WTC11 (cell line): Measurements from ENCODE around the gene DHRS9. TPM values are rescaled to one million over a fixed set of nuclear protein-coding genes. Genes with fewer than 3 reads are reported as not detected.

Experiments
- ATAC-seq: fragments of 200-7000 bp; cut with Tn5 transposase; 2 replicates; pipeline ENCODE4 v1.10.0; 2021; ENCODE audit warnings: mild to moderate bottlenecking, moderate library complexity
- CTCF ChIA-PET: fragments of 300-600 bp; sonication (Branson Sonifier 250); formaldehyde crosslinking; loops from one replicate; lab custom pipeline; 2021; ENCODE audit warnings: antibody characterized with exemption; lab: Charles Lee
- POLR2A ChIA-PET: fragments of 350-600 bp; sonication (Branson Sonifier 250); formaldehyde crosslinking; loops from one replicate; lab custom pipeline; 2021; ENCODE audit warnings: antibody characterized with exemption; lab: Charles Lee
- DNase-seq: peaks from one replicate; pipeline ENCODE4 v3.0.0; 2021; ENCODE audit warnings: low spot score
- H3K27ac Mint-ChIP-seq: 2 replicates; pipeline ENCODE4 v1.8.0; 2021; ENCODE audit warnings: mixed read lengths
- H3K27me3 Mint-ChIP-seq: 2 replicates; pipeline ENCODE4 v1.8.0; 2021; ENCODE audit warnings: low read depth, mild to moderate bottlenecking, moderate library complexity, mixed read lengths
- H3K36me3 Mint-ChIP-seq: 2 replicates; pipeline ENCODE4 v1.8.0; 2021; ENCODE audit warnings: mixed read lengths
- H3K4me1 Mint-ChIP-seq: 2 replicates; pipeline ENCODE4 v1.8.0; 2022; ENCODE audit warnings: mixed read lengths
- H3K4me3 Mint-ChIP-seq: 2 replicates; pipeline ENCODE4 v1.8.0; 2021; ENCODE audit warnings: mild to moderate bottlenecking, moderate library complexity, mixed read lengths
- H3K9me3 Mint-ChIP-seq: 2 replicates; pipeline ENCODE4 v1.8.0; 2021; ENCODE audit warnings: mixed read lengths
- ATF3 ChIP-seq: sonication (generic); formaldehyde crosslinking; conservative IDR thresholded peaks from 2 replicates; pipeline ENCODE4 v1.8.1; 2022; ENCODE audit warnings: mild to moderate bottlenecking, missing genetic modification reagents
- CDX4 ChIP-seq: fragments of 250-450 bp; sonication (Bioruptor Pico); IDR thresholded peaks from 2 replicates; pipeline ENCODE4 v1.9.0; 2021; ENCODE audit warnings: moderate library complexity, mild to moderate bottlenecking, inconsistent platforms, borderline replicate concordance
- ETV6 ChIP-seq: sonication (generic); formaldehyde crosslinking; IDR thresholded peaks from 2 replicates; pipeline ENCODE4 v1.8.1; 2022; ENCODE audit warnings: mild to moderate bottlenecking, missing genetic modification reagents
- FOXJ3 ChIP-seq: sonication (generic); formaldehyde crosslinking; IDR thresholded peaks from 2 replicates; pipeline ENCODE4 v1.9.0; 2021; ENCODE audit warnings: missing genetic modification reagents, mild to moderate bottlenecking, borderline replicate concordance
- HMGA2 ChIP-seq: fragments of 250-450 bp; sonication (Bioruptor Pico); IDR thresholded peaks from 2 replicates; pipeline ENCODE4 v1.4.0; 2021; ENCODE audit warnings: mild to moderate bottlenecking, moderate library complexity
- IRF2 ChIP-seq: sonication (generic); formaldehyde crosslinking; IDR thresholded peaks from 2 replicates; pipeline ENCODE4 v1.8.0; 2022; ENCODE audit warnings: low read depth, missing genetic modification reagents, borderline replicate concordance
- NFATC4 ChIP-seq: fragments of 250-450 bp; sonication (Bioruptor Pico); IDR thresholded peaks from 2 replicates; pipeline ENCODE4 v1.9.0; 2021; ENCODE audit warnings: mild to moderate bottlenecking
- NR3C1 ChIP-seq: sonication (generic); formaldehyde crosslinking; conservative IDR thresholded peaks from 2 replicates; pipeline ENCODE4 v1.8.1; 2023; ENCODE audit warnings: low read depth, mild to moderate bottlenecking, missing genetic modification reagents
- PRDM15 ChIP-seq: sonication (generic); formaldehyde crosslinking; IDR thresholded peaks from 2 replicates; pipeline ENCODE4 v1.8.0; 2022; ENCODE audit warnings: missing genetic modification reagents
- PREB ChIP-seq: sonication (generic); formaldehyde crosslinking; IDR thresholded peaks from 2 replicates; pipeline ENCODE4 v1.8.1; 2022; ENCODE audit warnings: mild to moderate bottlenecking, missing genetic modification reagents, moderate library complexity, borderline replicate concordance
- RORB ChIP-seq: fragments of 250-450 bp; sonication (Bioruptor Pico); IDR thresholded peaks from 2 replicates; pipeline ENCODE4 v1.9.0; 2021; ENCODE audit warnings: mild to moderate bottlenecking
- ZMAT4 ChIP-seq: fragments of 250-450 bp; sonication (Bioruptor Pico); IDR thresholded peaks from 2 replicates; pipeline ENCODE4 v1.9.0; 2021; ENCODE audit warnings: mild to moderate bottlenecking
- ZNF263 ChIP-seq: sonication (generic); formaldehyde crosslinking; IDR thresholded peaks from 2 replicates; pipeline ENCODE4 v1.8.1; 2022; ENCODE audit warnings: low read depth, mild to moderate bottlenecking, moderate library complexity, missing genetic modification reagents
- ZNF317 ChIP-seq: sonication (generic); formaldehyde crosslinking; IDR thresholded peaks from 2 replicates; pipeline ENCODE4 v1.8.1; 2023; ENCODE audit warnings: low read depth, mild to moderate bottlenecking, moderate library complexity, missing genetic modification reagents, borderline replicate concordance
- ZNF425 ChIP-seq: fragments of 250-450 bp; sonication (Bioruptor Pico); conservative IDR thresholded peaks from 2 replicates; pipeline ENCODE4 v1.9.0; 2021; ENCODE audit warnings: mild to moderate bottlenecking
- ZNF671 ChIP-seq: fragments of 250-450 bp; sonication (Bioruptor Pico); IDR thresholded peaks from 2 replicates; pipeline ENCODE4 v1.8.0; 2021; ENCODE audit warnings: mild to moderate bottlenecking
- total RNA-seq: library from RNA; stranded (reverse); gene quantifications from 3 replicates; pipeline ENCODE4 v1.2.3, GENCODE V29; 2021

The DHRS9 gene
- total RNA-seq, 1 experiment from 2014 or later, result not detected

GRCh38 chr2:169039702-169040101, 29.7 kb upstream of the DHRS9 start:
- Mint-ChIP-seq H3K27ac (no peak overlapping the region), H3K27me3 (peaks cover 4% of the 10 kb centered on the region; the same call in 1 of the 2 replicates), H3K4me1 (peaks cover 3% of the 10 kb centered on the region), H3K36me3 (peaks cover 14% of the 10 kb centered on the region), H3K4me3 (no peak overlapping the region), H3K9me3 (peaks cover 32% of the 10 kb centered on the region)
- CTCF ChIA-PET, result no interaction called here
- TF ChIP-seq NR3C1 (CRISPR knock-in tag) (no peak), PREB (CRISPR knock-in tag) (no peak), PRDM15 (CRISPR knock-in tag) (no peak)
- POLR2A ChIA-PET, result no interaction called here
- DNase-seq (no peak), ATAC-seq (no peak)

GRCh38 chr2:169041594-169041993, 27.8 kb upstream of the DHRS9 start:
- Mint-ChIP-seq H3K4me1 (peaks cover 9% of the 10 kb centered on the region), H3K4me3 (no peak overlapping the region), H3K36me3 (peaks cover 14% of the 10 kb centered on the region), H3K27ac (no peak overlapping the region), H3K27me3 (peaks cover 4% of the 10 kb centered on the region; the same call in 1 of the 2 replicates), H3K9me3 (peaks cover 44% of the 10 kb centered on the region)
- DNase-seq (no peak), ATAC-seq (no peak)
- CTCF ChIA-PET, result no interaction called here
- POLR2A ChIA-PET, result no interaction called here
- TF ChIP-seq HMGA2 (no peak), ZNF425 (CRISPR knock-in tag) (no peak), ZNF263 (CRISPR knock-in tag) (no peak), CDX4 (CRISPR knock-in tag) (no peak), ZNF317 (CRISPR knock-in tag) (no peak), PRDM15 (CRISPR knock-in tag) (no peak), RORB (CRISPR knock-in tag) (no peak), FOXJ3 (CRISPR knock-in tag) (no peak), ATF3 (CRISPR knock-in tag) (no peak), IRF2 (CRISPR knock-in tag) (no peak), PREB (CRISPR knock-in tag) (no peak), ZNF671 (CRISPR knock-in tag) (no peak), NFATC4 (no peak), ETV6 (CRISPR knock-in tag) (no peak), ZMAT4 (CRISPR knock-in tag) (no peak)
